Measurements from ENCODE around the gene RPL14.

The RPL14 gene

GRCh38 chr3:40427045-40427669 lies 30.0 kb upstream of the RPL14 start:
- Histone ChIP-seq H3K4me3 (no peak overlapping the region), H3K27me3 (no peaks in the 10 kb centered on the region), H3K36me3 (no peaks in the 10 kb centered on the region), H3K9me3 (no peaks in the 10 kb centered on the region), H3K4me1 (no peaks in the 10 kb centered on the region), H3K27ac (no peak overlapping the region)
- no peak for DNase-seq
- intact Hi-C loops (cut with DNase I; ENCODE audit: low total_unique reads) = no loop called here
- TF ChIP-seq CTCF (IDR thresholded peaks at IDR 0.05) = no peak

GRCh38 chr3:40432793-40433192 lies 24.3 kb upstream of the RPL14 start:
- H3K36me3 ChIP-seq = peaks cover 0 to 5% (median 0%) of the 10 kb centered on the region in 3 donors
- intact Hi-C loops (cut with DNase I; ENCODE audit: low total_unique reads) = no loop called here
- TF ChIP-seq CTCF (IDR thresholded peaks at IDR 0.05) = no peak
- no peaks in the 10 kb centered on the region for H3K4me1 ChIP-seq
- no peaks in the 10 kb centered on the region for H3K27me3 ChIP-seq
- H3K4me3 ChIP-seq = no peak overlapping the region
- DNase-seq = no peak
- H3K27ac ChIP-seq = no peak overlapping the region
- no peaks in the 10 kb centered on the region for H3K9me3 ChIP-seq

DNA sequence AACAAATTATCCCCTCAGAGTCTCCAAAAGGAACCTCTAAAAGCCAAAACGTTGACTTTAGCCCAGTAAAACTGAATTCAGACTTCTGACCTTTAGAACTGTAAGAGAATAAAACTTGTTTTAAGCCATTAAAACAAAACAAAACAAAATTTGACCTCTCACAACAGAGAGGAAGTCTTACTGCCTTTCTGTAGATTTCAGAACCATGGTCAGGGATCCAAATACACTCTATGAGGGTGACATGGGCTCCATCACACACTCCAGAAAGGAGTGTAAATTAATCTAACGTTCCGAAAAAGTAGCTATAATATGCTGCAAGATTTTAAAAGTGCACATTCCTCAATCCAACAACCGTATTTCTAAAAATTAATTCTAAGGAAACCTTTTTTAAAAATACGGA lies 19.2 kb upstream of the RPL14 start:
- no peak overlapping the region for H3K27ac ChIP-seq
- no peaks in the 10 kb centered on the region for H3K4me1 ChIP-seq
- H3K4me3 ChIP-seq = no peak overlapping the region
- intact Hi-C loops (cut with DNase I; ENCODE audit: low total_unique reads) = no loop called here
- no peaks in the 10 kb centered on the region for H3K27me3 ChIP-seq
- TF ChIP-seq CTCF (IDR thresholded peaks at IDR 0.05) = no peak
- DNase-seq = no peak
- no peaks in the 10 kb centered on the region for H3K9me3 ChIP-seq
- H3K36me3 ChIP-seq = peaks cover 0 to 5% (median 0%) of the 10 kb centered on the region in 3 donors

- DNase-seq = no peak
- intact Hi-C loops (cut with DNase I; ENCODE audit: low total_unique reads) = no loop called here
- H3K4me1 ChIP-seq = no peaks in the 10 kb centered on the region
- no peak overlapping the region for H3K4me3 ChIP-seq
- no peaks in the 10 kb centered on the region for H3K27me3 ChIP-seq
- peaks cover 7 to 18% (median 10%) of the 10 kb centered on the region in 3 donors for H3K36me3 ChIP-seq
- H3K27ac ChIP-seq = no peak overlapping the region
- H3K9me3 ChIP-seq = no peaks in the 10 kb centered on the region
- TF ChIP-seq CTCF (IDR thresholded peaks at IDR 0.05) = no peak
Measured at GRCh38 chr3:40445062-40445461, 12.1 kb upstream of the RPL14 start.

GRCh38 chr3:40445880-40446279 lies 11.3 kb upstream of the RPL14 start:
- TF ChIP-seq CTCF (IDR thresholded peaks at IDR 0.05) = no peak
- DNase-seq = no peak
- intact Hi-C loops (cut with DNase I; ENCODE audit: low total_unique reads) = no loop called here
- peaks cover 7 to 18% (median 10%) of the 10 kb centered on the region in 3 donors for H3K36me3 ChIP-seq
- H3K4me1 ChIP-seq = no peaks in the 10 kb centered on the region
- no peak overlapping the region for H3K4me3 ChIP-seq
- H3K9me3 ChIP-seq = no peaks in the 10 kb centered on the region
- H3K27me3 ChIP-seq = no peaks in the 10 kb centered on the region
- H3K27ac ChIP-seq = no peak overlapping the region

GRCh38 chr3:40450438-40450837 lies 6.7 kb upstream of the RPL14 start:
- TF ChIP-seq CTCF (IDR thresholded peaks at IDR 0.05) = no peak
- peaks cover 0 to 17% (median 10%) of the 10 kb centered on the region in 4 donors for H3K4me1 ChIP-seq
- H3K27ac ChIP-seq = no peak overlapping the region
- no peaks in the 10 kb centered on the region for H3K27me3 ChIP-seq
- DNase-seq = no peak
- no peaks in the 10 kb centered on the region for H3K9me3 ChIP-seq
- H3K4me3 ChIP-seq = no peak overlapping the region
- intact Hi-C loops (cut with DNase I; ENCODE audit: low total_unique reads) = no loop called here
- peaks cover 7 to 11% (median 10%) of the 10 kb centered on the region in 3 donors for H3K36me3 ChIP-seq
